Transverse colon (tissue), 3 donors: ENCODE results near the gene GGN.

Experiments
- POLR2A ChIP-seq: fragments of 450-650 bp; IDR thresholded peaks from one replicate; pipeline ENCODE4 v1.6.1; 2016; ENCODE audit warnings: antibody characterized with exemption, mild to moderate bottlenecking, moderate library complexity
- TF ChIP-seq, protein P1 (sequence below), 5 experiments: fragments of 200-600 bp in 3 of 5; fragments of 450-650 bp in 2 of 5; sonication (generic) in 3 of 5; IDR thresholded peaks; 1 replicate in 2 of 5; 2 replicates in 3 of 5; pipeline ENCODE4 v1.5.1; 2016 to 2017; ENCODE audit warnings: antibody characterized with exemption in 5 of 5, inconsistent platforms in 3 of 5, mild to moderate bottlenecking in 2 of 5, moderate library complexity in 1 of 5

DNA sequence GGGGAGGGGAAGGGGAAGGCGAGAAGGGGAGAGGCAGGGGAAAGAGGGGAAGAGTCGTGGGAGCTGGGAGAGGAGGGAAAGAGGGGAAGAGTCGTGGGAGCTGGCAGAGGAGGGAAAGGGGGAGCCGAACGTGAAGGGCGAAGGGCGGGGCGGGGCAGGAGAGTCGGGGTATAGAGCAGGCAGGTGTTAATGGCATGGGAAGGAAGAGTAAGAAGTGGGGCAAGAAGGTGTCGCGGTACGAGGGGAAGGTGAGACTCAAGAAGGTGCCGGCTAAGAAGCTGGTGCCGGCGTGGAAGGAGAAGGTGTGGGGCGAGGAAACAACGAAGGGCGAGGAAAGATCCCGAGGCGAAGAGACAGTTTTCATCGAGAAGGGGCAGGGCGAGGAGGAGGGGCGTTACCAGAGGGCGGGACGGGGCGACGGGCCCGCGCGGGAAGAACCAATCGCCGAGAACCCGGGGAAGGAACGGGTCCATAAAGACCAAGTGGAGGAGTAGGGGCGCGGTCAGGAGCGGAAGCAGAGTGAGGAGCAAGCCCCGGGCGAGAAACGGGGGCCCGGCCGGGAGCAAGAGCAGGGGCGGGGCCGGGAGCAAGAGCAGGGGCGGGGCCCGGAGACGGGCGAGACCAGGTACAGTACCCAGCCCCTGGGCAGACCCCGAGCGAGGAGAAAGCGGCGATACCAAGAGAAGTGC is 51.7 kb downstream of the GGN start:
- TF ChIP-seq, protein P1, sequence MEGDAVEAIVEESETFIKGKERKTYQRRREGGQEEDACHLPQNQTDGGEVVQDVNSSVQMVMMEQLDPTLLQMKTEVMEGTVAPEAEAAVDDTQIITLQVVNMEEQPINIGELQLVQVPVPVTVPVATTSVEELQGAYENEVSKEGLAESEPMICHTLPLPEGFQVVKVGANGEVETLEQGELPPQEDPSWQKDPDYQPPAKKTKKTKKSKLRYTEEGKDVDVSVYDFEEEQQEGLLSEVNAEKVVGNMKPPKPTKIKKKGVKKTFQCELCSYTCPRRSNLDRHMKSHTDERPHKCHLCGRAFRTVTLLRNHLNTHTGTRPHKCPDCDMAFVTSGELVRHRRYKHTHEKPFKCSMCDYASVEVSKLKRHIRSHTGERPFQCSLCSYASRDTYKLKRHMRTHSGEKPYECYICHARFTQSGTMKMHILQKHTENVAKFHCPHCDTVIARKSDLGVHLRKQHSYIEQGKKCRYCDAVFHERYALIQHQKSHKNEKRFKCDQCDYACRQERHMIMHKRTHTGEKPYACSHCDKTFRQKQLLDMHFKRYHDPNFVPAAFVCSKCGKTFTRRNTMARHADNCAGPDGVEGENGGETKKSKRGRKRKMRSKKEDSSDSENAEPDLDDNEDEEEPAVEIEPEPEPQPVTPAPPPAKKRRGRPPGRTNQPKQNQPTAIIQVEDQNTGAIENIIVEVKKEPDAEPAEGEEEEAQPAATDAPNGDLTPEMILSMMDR (IDR thresholded peaks at IDR 0.05): no peak
- TF ChIP-seq POLR2A: peak; percentile 91
